ENCODE results near the gene FAM32A. TPM values are rescaled to one million over a fixed set of nuclear protein-coding genes. Genes with fewer than 3 reads are reported as not detected.

FAM32A gene
- total and polyA plus RNA-seq, 10 of the 15 experiments (the other 5 are each of a cell fraction or from before 2014, with no cell fraction given) = 33.3 to 116 (median 71.9) TPM

DNA sequence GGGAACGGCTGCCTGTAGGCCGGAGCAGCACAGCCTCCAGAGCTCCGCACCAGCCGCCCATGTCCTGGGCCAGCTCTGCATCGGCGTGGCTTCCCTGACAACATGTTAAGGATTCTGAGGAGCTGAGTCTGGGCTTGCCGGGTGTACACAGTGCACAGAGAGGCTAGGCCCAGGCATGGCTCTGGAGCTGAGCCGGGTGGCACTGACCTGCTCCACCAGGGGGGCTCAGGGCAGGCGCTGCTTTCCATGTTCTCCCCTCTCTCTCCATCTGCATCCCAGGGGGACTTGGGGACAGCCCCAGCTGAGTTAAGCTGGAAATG, 44.1 kb downstream of the FAM32A start:
- CTCF ChIA-PET = no interaction called here
- 90% methylated on average over 9 of the region's 9 CpGs for WGBS (ENCODE audit: insufficient coverage, insufficient replicate concordance, low lambda C conversion rate, missing lambda C conversion rate)
- in situ Hi-C loops (cut with MboI) = no loop called here
- H3K4me2 ChIP-seq (ENCODE audit: control insufficient read depth, insufficient read depth) = no peak overlapping the region
- FAIRE-seq = no peak
- no peak for TF ChIP-seq ZNF274 (IDR thresholded peaks at IDR 0.05; ENCODE audit: insufficient read depth, insufficient read length)
- TF ChIP-seq, protein P1, sequence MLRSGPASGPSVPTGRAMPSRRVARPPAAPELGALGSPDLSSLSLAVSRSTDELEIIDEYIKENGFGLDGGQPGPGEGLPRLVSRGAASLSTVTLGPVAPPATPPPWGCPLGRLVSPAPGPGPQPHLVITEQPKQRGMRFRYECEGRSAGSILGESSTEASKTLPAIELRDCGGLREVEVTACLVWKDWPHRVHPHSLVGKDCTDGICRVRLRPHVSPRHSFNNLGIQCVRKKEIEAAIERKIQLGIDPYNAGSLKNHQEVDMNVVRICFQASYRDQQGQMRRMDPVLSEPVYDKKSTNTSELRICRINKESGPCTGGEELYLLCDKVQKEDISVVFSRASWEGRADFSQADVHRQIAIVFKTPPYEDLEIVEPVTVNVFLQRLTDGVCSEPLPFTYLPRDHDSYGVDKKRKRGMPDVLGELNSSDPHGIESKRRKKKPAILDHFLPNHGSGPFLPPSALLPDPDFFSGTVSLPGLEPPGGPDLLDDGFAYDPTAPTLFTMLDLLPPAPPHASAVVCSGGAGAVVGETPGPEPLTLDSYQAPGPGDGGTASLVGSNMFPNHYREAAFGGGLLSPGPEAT (IDR thresholded peaks at IDR 0.05; ENCODE audit: low read depth) = no peak
- TF ChIP-seq POLR2AphosphoS2 (IDR thresholded peaks at IDR 0.05; ENCODE audit: low read depth, low read length) = no peak
- no peak for TF ChIP-seq RFX5 (IDR thresholded peaks at IDR 0.05; ENCODE audit: low read depth, low read length)
- TF ChIP-seq, protein P2, sequence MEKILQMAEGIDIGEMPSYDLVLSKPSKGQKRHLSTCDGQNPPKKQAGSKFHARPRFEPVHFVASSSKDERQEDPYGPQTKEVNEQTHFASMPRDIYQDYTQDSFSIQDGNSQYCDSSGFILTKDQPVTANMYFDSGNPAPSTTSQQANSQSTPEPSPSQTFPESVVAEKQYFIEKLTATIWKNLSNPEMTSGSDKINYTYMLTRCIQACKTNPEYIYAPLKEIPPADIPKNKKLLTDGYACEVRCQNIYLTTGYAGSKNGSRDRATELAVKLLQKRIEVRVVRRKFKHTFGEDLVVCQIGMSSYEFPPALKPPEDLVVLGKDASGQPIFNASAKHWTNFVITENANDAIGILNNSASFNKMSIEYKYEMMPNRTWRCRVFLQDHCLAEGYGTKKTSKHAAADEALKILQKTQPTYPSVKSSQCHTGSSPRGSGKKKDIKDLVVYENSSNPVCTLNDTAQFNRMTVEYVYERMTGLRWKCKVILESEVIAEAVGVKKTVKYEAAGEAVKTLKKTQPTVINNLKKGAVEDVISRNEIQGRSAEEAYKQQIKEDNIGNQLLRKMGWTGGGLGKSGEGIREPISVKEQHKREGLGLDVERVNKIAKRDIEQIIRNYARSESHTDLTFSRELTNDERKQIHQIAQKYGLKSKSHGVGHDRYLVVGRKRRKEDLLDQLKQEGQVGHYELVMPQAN (conservative IDR thresholded peaks at IDR 0.05) = no peak
- TF ChIP-seq NFYB (IDR thresholded peaks at IDR 0.05; ENCODE audit: insufficient read depth, low read depth, low read length) = no peak
- TF ChIP-seq, protein P3, sequence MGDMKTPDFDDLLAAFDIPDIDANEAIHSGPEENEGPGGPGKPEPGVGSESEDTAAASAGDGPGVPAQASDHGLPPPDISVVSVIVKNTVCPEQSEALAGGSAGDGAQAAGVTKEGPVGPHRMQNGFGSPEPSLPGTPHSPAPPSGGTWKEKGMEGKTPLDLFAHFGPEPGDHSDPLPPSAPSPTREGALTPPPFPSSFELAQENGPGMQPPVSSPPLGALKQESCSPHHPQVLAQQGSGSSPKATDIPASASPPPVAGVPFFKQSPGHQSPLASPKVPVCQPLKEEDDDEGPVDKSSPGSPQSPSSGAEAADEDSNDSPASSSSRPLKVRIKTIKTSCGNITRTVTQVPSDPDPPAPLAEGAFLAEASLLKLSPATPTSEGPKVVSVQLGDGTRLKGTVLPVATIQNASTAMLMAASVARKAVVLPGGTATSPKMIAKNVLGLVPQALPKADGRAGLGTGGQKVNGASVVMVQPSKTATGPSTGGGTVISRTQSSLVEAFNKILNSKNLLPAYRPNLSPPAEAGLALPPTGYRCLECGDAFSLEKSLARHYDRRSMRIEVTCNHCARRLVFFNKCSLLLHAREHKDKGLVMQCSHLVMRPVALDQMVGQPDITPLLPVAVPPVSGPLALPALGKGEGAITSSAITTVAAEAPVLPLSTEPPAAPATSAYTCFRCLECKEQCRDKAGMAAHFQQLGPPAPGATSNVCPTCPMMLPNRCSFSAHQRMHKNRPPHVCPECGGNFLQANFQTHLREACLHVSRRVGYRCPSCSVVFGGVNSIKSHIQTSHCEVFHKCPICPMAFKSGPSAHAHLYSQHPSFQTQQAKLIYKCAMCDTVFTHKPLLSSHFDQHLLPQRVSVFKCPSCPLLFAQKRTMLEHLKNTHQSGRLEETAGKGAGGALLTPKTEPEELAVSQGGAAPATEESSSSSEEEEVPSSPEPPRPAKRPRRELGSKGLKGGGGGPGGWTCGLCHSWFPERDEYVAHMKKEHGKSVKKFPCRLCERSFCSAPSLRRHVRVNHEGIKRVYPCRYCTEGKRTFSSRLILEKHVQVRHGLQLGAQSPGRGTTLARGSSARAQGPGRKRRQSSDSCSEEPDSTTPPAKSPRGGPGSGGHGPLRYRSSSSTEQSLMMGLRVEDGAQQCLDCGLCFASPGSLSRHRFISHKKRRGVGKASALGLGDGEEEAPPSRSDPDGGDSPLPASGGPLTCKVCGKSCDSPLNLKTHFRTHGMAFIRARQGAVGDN (IDR thresholded peaks at IDR 0.05) = no peak
- no peak for TF ChIP-seq CHD1 (IDR thresholded peaks at IDR 0.05; ENCODE audit: low read depth, low read length)
- no peak for TF ChIP-seq MTA2 (IDR thresholded peaks at IDR 0.05; ENCODE audit: low read depth)
- TF ChIP-seq STAT1 (conservative IDR thresholded peaks at IDR 0.05) = no peak
- no peak for TF ChIP-seq EGR1 (IDR thresholded peaks at IDR 0.05; ENCODE audit: borderline replicate concordance in 1 of 2, low read depth in 2 of 2, low read length in 2 of 2)
- POLR2A ChIA-PET = no interaction called here
- DNase-seq (ENCODE audit: low read depth, low spot score) = no peak
- H3K4me3 ChIP-seq = no peak overlapping the region
- H3K9ac ChIP-seq (ENCODE audit: control insufficient read depth, insufficient read depth, low read length) = no peak overlapping the region
- H3K27ac ChIP-seq (ENCODE audit: control insufficient read depth, insufficient read depth) = no peak overlapping the region
- H4K20me1 ChIP-seq (ENCODE audit: control insufficient read depth, insufficient read depth) = no peaks in the 10 kb centered on the region
- SMC1A ChIA-PET (ENCODE audit: uncharacterized antibody, unreplicated experiment) = no interaction called here
- no peaks in the 10 kb centered on the region for H3K4me1 ChIP-seq (ENCODE audit: control insufficient read depth, insufficient read depth, low read length)
- H3K79me2 ChIP-seq (ENCODE audit: control insufficient read depth, insufficient read depth, low read length) = no peaks in the 10 kb centered on the region
- H3K27me3 ChIP-seq (replicated peaks in 1 of 2; ENCODE audit: control insufficient read depth in 2 of 2, insufficient read depth in 2 of 2, low read length in 1 of 2) = no peaks in the 10 kb centered on the region
- BruUV-seq (replicated peaks) = no TSS peak
- peaks cover 9 to 28% of the 10 kb centered on the region in 2 experiments; a peak in 3 of 4 replicates for H3K36me3 ChIP-seq (ENCODE audit: control insufficient read depth in 2 of 2, insufficient read depth in 2 of 2, low read length in 1 of 2)
- H3K9me3 ChIP-seq (replicated peaks; ENCODE audit: control insufficient read depth, insufficient read depth, low read length) = no peaks in the 10 kb centered on the region
- ATAC-seq = no peak
- H2AFZ ChIP-seq (ENCODE audit: control insufficient read depth, low read depth, low read length) = no peak overlapping the region
- intact Hi-C loops (cut with micrococcal nuclease; ENCODE audit: unreplicated experiment) = no loop called here
- RAD21 ChIA-PET (ENCODE audit: unreplicated experiment) = no interaction called here
